ENCODE measurements around the gene CELF1.

The CELF1 gene

DNA sequence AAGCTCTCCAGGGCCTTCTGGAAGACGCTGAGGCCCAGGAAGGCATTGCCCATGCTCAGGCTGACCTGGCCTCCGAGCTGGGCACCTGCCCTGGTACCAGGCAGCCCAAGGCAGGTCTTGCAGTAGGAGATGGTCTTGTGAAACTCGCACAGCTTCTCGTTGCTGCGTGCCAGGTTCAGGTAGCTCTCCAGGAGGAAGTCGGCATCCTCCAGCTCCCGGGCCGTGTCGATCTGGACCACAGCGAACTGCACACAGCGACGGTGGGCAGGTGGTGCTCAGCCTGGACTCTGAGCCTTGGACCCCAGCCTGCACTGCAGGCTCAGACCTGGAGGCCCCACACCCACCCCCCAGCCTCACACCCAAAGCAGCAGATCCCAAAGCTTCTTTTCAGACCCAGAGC, 105.0 kb downstream of the CELF1 start:
- DNase-seq (ENCODE audit: low read depth): no peak

DNA sequence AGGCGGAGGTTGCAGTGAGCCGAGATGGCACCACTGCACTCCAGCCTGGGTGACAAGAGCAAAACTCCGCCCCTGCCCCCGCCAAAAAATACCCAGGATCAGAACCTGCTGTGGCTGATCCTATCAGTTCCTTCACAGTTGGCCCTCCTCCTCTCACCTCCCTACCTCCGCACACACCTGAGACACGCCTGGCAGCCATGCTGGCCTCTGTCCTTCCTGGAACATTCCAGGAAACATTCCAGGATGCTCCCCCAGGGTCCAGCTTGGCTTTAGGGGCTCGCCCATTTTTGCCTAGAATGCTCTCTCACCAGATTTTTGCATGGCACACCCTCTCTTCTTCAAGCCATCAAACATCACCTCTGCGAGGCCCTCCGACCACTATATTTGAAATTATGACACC, 106.1 kb downstream of the CELF1 start:
- DNase-seq (ENCODE audit: low read depth): no peak

DNA sequence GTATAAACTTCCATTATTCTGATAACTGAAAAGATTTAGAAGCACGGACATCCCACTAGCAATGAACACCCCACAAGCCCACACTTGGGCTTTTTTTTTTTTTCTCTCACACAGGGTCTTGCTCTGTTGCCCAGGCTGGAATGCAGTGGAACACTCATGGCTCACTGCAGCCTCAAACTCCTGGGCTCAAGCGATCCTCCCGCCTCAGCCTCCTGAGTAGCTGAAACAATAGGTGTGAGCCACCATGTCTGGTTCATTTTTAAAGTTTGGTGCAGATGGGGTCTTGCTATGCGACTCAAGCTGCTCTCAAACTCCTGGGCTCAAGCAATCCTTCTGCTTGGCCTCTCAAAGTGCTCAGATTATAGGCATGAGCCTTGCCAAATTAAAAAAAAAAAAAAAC, 107.1 kb downstream of the CELF1 start:
- no peak for DNase-seq (ENCODE audit: low read depth)

DNA sequence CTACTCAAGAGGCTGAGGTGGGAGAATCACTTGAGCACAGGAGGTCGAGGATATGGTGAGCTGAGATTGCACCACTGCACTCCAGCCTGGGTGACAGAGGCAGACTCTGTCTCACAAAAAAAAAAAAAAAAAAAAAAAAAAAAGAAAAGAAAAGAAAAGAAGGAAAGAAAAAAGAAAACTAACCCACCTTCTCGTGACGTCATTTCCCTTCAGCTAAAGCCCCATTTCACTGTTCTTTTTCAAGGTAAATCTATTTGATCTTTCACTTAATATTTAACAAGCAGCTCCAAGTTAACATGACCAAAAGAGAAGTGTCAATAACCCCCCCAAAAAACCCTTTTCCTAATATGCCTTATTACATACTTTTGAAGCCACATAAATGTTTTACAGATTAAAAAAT, 109.1 kb downstream of the CELF1 start:
- DNase-seq (ENCODE audit: low read depth): no peak

DNA sequence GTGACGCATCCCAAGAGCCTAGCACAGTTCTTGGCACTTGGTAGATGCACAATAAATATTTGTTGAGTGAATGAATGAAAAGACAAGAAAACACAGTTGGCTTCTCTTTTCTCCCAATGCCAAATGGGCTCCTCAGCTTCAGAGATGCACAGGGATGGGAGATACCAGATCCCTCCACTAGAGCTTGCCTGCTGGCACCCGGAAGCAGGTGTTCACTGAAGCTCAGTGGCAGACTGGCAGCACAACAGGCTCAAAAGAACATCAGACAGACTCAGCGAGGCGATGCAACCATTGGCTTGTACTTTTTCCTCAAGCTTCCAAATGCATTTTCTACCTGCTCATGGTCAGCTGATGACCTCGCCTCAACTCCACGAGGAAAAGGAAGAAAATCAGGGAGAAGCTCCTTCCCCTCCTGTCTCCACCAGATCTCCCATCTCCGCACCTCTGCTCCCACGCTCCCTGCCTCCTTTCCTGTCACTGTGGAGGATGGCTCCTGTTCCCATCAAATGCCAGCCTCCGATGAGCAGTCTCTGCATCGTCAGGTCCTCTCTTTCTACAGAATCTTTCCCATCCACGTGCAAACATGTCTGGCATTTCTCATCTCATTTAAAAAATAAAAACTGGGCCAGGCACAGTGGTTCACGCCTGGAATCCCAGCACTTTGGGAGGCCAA, 109.8 kb downstream of the CELF1 start:
- no peak for DNase-seq (ENCODE audit: low read depth)

DNA sequence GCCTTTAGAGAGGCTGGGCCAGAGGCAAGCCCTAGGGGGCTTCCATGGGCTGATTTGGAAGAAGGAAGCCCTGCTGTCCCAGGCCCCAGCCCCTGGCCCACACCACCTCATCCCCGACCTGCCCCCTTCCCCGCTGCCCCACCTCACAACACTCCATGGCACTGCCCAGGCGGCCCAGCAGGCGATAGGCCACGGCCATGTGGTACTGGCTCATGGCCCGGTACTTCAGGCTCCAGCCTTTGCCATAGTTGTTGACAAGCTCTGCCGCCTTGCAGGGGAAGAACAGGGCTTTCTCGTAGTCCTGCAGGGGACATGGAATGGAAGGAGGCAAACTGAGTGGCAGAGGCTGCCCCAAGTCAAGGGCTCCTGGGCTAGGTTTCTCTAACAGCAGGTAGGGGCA, 110.4 kb downstream of the CELF1 start:
- no peak for DNase-seq (ENCODE audit: low read depth)

DNA sequence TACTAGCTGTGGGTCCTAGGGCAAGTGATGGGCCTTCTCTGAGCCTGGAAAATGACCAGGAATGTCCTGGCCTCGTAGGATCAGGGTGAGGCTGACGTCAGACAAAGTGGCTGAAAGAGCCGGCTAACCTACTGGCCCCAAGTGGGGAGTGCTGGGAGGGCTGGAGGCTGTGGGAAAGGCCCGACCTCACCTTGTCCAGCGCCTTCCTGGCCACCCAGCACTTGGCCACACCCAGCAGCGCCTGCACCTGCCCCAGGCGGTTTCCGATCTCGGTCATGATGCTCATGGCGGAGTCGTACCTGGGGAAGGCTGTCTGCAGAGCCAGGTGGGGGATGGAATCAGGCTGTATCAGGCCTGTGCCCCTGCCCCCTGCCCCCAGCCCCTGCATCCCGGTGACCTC, 111.5 kb downstream of the CELF1 start:
- DNase-seq (ENCODE audit: low read depth): no peak

DNA sequence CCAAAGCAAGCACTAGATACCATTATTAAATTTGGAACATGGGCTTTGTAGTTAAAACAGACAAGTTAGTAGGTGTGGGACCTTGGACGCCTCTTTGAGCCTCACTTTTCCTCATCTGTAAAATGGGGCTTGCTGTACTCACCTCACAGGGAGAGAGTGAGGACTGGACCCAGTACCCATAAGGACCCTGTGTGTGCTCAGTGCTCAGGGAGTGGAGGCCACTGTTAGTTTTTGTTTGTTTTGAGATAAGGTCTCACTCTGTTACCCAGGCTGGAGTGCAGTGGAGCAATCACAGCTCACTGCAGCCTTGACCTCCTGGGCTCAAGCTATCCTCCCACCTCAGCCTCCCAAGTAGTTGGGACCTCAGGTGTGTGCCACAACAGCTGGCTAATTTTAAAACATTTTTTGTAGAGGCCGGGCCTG, 112.9 kb downstream of the CELF1 start:
- no peak for DNase-seq (ENCODE audit: low read depth)

DNA sequence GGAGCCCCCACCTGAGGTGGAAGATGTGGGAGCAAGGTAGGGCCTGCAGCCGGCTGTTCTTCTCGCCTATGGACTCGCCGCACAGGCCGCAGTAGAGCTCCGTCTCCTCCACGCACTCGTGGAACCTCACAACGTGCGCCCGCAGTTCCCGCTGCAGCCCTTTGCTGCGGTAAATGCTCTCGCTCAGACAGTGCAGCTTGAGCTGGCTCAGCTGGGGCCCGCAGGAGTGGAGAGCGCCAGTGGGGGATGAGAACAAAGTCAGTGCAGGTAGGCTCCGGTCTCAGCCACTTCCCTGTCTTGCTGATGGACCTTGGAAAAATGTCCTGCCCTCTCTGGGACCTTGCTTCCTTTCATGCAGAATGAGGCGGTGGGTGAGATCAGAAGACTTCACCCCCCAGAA, 114.2 kb downstream of the CELF1 start:
- DNase-seq (ENCODE audit: low read depth): no peak

DNA sequence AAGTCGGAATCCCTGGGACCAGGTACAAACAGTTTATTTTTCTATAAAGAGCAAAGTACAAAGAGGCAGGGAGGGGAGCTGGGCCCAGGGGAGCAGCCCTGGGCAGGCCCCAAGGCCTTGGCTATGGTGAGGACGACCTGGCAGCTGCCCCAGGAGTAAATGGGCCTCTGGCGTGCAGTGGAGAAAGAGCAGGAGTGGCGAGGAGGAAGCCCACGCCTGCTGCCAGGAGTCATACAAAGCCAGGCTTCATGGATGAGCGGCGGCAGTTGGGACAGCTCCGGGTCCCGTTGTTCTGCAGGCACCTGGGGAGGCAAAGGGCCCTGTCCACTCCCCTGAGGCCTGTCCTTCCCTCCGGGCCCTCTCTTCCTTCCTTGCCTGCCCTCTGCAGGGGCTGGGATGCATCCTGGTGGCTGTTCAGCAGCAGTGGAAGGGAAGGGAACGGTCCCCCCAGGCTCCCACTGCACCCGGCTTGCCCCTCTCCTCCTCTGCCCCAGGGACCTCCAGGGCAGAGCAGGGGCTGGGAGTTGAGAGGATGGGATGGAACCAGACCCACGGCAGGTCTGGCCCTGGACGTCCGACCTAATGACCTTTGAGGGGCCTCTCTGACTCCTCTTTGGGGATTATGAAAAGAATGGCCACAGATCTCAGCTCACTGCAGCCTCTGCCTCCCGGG, 115.0 kb downstream of the CELF1 start:
- no peak for DNase-seq (ENCODE audit: low read depth)

DNA sequence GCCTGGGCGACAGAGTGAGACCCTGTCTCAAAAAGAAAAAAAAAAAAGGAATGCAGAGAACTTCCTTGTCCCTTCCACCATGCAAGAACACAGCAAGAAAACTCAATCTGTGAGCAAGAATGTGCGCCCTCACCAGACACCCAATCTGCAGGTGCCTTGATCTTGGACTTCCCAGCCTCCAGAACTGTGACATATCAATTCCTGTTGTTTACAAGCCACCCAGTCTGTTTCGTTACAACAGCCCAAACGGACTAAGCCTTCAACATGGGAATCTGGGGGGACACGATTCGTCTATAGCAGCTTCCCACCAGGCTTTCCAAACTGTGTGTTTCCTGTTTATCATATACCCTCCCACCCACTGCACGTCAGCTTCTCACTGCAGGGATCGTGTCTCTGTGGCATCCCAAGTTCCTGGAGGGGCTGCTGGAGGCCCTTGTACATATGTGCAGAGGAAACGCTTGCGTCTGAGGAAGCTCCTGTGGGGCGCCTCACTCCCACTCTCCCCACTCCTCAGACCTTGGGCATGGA, 115.7 kb downstream of the CELF1 start:
- no peak for DNase-seq (ENCODE audit: low read depth)

DNA sequence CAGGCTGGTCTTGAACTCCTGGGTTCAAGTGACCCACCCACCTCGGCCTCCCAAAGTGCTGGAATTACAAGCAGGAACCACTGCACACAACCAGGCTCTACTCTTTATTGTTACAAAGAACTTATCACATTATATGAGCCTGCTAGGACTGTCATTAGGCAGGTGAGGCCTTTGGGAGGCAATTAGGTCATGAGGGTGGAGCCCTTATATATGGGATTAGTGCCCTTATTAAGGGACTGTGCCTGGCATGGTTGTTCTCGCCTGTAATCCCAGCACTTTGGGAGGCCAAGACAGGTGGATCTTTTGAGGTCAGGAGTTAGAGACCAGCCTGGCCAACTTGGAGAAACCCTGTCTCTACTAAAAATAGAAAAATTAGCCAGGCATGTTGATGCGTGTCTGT, 116.2 kb downstream of the CELF1 start:
- DNase-seq (ENCODE audit: low read depth): no peak

DNA sequence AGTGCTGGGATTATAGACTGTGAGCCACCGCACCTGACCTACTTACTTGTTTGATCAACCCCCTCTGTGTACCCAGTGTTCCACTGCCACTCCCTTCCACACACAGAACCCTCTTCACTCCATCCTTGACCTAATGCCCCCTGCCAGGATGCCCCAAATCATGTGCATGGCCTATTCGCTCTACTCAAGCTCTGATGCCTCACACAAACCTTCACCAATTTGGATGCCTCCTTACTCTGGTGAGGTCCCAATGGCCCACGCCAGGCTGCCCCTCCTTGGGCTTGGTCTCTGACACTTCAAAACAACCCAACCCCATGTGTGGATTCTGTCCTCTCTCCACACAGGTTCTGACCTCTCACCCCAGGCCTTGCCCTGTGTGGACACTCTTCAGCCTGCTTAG, 117.2 kb downstream of the CELF1 start:
- no peak for DNase-seq (ENCODE audit: low read depth)

DNA sequence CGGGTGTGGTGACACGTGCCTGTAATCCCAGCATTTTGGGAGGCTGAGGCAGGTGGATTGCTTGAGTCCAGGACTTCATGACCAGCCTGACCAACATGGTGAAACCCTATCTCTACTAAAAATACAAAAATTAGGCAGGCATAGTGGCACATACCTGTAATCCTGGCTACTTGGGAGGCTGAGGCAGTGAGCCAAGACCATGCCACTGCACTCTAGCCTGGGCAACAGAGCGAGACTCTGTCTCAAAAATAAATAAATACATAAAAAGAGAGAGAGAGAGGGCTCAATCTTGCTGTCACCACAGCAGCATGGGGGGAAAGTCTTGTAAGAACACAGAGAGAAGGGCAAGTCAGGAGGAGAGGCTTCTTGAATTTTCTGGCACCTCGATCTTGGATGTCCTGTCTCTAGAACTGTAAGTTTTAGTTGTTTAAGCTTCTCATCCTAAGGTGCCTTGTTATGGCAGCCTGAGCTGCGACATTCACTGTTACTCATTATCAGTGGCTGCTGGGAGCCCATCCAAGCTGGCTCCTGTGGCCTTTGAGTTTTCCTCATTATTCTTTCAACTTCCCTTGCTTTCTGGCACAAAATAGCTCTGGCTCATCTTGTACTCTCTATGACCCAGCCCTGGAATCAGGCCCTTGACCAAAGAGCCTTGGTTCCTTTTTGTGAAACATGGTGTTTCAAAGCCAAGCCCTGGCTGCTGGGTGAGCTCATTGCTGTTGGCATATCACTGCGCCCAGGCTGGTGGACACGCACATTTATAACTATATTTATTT, 118.7 kb downstream of the CELF1 start:
- DNase-seq (ENCODE audit: low read depth): no peak

DNA sequence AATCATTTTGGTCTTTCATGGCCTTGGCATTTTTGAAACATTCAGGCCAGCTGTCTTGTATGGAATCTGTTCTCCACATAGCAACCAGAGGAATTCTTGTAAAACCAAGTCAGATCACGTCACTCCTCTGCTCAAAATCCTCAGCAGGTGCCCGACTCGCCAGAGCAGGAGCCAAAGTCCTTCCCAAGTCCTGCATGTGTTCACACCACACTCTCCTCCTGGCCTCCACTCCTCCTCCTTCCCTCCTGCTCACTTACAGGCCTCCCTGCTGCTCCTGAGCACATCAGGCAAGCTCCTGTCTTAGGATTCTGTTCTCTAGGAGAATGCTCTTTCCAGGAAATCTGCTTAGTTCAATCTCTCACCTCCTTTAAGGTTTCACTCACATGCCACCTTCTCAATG, 119.8 kb downstream of the CELF1 start:
- no peak for DNase-seq (ENCODE audit: low read depth)

DNA sequence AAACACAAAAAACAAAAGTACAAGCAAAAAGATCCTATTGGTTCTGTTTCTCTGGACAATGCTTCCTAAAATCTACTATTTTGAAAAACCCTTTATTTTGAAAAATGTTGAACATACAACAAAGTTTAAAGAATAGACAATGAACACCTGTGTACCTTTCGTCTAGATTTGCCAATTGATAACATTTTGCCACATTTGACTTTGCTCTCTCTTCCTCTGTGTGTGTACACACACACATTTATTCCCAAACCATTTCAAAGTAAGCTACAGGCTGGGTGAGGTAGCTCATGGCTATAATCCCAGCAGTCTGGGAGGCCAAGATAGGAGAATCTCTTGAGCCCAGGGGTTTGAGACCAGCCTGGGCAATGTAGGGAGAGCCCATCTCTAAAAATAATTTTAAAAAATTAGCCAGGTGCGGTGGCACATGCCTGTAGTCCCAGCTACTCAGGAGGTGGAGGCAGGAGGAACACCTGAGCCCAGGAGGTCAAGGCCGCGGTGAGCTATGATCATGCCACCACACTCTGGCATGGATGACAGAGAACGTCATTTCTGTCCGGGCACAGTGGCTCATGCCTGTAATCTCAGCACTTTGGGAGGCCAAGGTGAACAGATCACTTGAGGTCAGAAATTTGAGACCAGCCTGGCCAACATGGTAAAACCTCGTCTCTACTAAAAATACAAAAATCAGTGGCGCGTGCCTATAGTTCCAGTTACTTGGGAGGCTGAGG, 121.4 kb downstream of the CELF1 start:
- no peak for DNase-seq (ENCODE audit: low read depth)

DNA sequence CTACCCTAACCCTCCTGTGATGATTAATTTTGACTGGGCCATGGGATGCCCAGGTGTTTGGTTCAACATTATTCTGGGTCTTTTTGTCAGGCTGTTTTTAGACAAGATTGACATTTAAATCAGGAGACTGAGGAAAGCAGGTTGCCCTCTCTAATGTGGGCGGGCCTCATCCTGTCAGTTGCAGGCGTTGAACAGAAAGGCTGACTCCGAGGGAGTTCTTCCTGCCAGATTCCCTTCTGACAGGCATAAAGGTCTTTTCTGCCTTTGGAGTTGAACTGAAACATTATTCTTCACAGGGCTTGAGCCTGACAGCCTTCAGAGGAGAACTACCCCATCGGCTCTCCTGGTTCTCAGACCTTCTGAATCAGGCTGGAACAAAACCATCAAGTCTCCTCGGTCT, 122.4 kb downstream of the CELF1 start:
- no peak for DNase-seq (ENCODE audit: low read depth)

DNA sequence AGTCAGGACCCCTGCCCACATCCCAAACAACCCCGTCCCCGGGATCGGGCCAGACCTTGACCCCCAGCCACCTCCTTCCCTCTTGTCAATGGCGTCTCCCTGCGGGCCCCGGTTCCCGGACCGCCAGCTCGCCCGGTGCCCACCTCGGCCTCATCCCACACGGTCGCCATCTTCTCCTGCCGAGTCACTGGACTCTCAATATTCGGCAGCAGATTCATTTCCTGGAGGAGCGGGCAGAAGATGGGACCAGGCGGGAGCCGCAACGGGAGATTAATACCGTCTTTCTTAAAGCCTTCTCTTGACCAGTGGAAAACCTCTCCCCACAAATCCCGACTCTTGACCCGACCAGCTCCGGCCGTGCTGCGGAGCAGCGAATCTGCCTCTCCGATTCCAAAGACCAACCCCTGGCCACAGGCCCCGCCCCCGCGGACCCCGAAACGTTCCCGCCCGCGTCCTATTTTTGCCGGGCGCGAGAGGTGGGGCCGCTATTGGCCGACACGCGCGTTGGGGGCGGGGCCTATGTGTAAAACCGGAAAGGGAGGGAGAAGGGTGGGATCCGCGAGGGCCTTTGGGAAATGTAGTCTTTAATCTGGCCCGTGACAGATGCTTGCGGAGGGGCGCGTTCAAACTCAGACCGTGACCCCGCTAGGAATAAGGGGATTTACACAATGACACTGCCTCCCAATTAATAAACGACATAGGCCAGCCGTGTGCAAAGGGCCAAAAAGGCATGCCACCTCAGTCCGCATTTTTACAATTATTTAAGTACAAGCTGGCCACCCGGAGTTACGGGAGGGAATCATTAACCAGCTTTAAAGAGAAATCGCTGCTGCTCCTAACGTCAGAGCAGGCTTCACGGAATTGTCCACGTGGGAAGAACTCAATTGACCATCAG, 126.6 kb downstream of the CELF1 start, which contains the start of gene PSMC3:
Gene PSMC3, minus strand, starts transcription at position 378 of the 895 bp plus-strand sequence. Its CDS starts 160 bp downstream, at position 218.
- peak; percentile 98 for DNase-seq (ENCODE audit: low read depth)

DNA sequence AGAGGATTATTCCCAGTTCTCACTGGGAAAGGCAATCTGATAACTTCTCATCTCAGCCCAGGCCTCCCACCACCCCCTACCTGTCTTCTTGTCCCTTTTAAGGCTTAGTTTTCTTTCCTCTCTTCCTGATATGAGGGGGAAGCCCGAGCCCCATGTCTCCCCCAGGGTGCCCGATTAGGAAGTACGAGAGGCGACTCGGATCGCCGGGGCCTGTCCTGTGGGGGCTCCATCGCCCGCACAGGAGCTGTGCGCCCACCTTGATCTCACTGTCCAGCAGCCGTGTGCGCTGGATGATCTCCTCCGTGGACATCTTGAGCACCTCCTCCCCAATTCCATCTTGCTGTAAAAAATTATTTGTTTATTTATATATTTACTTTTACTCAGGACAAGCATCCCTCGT, 127.3 kb downstream of the CELF1 start:
- DNase-seq (ENCODE audit: low read depth): no peak

DNA sequence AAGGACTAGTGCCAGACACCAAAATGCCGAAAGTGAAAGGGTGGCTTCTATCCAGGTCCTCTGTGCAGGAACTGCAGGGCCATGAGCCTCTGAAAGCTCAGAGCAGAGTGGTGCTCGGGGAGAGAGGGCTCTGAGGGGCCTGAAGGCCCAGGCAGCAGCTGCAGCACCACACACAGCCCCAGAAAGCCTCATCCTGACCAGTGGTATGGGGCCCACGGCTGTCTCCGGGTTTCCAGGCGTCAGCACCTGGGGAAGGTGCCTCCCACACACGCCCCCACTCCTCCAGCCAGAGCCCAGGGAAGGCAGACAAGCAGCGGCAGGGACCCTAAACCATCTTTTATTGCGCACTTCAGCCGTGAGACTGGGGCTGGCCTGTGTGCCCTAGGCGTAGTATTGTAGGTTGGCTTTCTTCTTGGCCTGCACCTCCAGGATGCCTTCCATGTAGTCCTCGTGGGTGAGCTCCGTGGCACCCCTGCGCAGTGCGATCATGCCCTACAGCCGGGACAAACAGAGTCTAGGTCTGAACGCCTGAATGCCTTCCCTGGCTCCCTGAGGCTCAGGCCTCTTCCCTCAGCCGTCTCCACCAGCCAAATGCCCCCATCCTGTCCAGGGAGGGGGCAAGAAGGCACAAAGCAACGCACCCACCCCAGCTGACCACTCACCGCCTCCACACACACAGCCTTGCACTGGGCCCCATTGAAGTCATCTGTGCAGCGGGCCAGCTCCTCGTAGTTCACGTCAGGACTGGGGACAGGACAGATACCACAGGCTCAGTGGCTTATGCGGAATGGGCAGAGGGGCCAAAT, 134.3 kb downstream of the CELF1 start:
- DNase-seq (ENCODE audit: low read depth): no peak
